Measurements from ENCODE around the gene NUDT6.
"Not testable (repeated sequence)": the region's sequence is repeated elsewhere in the genome, so short reads cannot be mapped to it uniquely, and the experiment has no call there.

The NUDT6 gene, protein sequence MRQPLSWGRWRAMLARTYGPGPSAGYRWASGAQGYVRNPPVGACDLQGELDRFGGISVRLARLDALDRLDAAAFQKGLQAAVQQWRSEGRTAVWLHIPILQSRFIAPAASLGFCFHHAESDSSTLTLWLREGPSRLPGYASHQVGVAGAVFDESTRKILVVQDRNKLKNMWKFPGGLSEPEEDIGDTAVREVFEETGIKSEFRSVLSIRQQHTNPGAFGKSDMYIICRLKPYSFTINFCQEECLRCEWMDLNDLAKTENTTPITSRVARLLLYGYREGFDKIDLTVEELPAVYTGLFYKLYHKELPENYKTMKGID

DNA sequence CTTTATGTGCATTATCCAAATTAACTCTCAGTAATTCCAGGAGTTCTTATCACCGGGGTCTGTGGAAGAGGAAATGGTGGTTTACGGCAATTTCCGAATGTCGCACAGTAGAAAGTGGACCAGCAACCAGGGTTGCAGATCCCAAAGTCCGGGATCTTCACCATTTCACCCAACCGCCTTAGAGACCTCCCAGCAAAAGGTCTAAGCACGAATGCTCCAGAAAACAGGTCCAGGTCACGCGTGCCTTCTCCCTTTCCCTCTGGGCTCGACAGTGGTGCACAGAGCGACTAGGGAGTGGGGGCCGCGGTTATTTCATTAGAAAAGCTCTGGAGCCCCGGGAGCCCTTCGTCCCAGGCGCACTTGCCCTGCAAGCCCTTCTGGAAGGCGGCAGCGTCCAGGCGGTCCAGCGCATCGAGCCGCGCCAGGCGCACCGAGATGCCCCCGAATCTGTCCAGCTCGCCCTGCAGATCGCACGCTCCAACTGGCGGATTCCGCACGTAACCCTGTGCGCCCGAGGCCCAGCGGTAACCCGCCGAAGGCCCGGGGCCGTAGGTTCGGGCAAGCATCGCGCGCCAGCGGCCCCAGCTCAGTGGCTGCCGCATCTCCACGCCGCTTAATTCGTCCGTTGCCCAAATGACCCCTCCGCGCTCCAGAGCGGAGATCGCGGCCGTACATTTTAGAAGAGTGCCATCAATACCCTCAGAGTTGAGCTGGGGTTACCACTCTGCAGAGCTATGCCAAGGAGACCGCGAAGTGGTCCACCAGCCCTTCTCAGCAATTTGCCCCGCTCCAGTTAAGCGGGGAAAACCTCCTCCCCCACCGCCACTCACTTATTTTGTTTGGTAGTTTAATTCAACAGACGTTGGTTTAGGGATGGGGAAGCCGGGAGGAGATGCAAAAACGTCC, at the start of gene NUDT6:
Gene NUDT6, minus strand, starts transcription at position 627 of the 906 bp plus-strand sequence. Its CDS starts 25 bp downstream, at position 602.
- FAIRE-seq, result no peak

DNA sequence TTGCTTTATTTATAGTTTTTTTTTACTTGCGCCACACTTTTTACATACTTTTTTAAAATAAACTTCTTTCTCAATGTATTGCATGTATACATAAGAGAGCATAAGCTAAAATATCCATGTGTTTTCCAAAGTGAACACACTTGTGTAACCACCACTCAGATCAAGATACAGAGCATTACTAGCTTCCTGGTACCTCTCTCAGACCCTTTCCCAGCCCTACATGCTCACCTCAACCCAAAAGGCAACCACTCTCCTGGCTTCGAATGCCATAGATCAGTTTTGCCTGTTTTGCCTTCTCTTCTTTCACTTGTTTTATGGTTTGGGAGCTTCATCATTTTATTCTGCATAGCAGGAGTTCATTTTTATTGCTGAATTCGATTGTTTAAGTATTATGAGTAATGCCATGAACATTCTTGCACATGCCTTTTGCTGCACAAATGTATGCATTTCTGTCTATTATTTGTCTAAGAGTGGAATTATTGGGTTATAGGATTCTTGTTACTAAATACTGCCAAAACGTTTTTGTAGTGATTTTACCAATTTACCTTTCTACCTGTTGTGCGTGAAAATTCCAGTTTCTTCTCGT, 45.9 kb upstream of the NUDT6 start:
- no peak for FAIRE-seq

DNA sequence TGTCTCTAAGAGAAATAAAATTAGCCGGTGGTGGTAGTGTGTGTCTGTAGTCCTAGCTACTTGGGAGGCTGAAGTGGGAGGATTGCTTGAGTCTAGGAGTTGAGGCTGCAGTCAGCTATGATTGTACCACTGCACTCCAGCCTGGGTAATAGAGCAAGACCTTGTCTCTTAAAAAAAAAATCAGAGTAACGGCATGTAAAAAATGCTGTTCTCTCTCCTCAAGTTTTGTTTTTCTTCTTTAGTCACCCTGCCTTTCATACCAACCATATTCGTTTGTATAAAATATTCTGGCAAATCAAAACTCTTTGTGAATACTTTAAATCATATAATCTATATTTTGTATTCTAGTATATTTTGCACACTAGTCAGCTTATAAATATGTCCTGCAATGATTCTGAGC, 44.8 kb upstream of the NUDT6 start:
- no peak for FAIRE-seq

DNA sequence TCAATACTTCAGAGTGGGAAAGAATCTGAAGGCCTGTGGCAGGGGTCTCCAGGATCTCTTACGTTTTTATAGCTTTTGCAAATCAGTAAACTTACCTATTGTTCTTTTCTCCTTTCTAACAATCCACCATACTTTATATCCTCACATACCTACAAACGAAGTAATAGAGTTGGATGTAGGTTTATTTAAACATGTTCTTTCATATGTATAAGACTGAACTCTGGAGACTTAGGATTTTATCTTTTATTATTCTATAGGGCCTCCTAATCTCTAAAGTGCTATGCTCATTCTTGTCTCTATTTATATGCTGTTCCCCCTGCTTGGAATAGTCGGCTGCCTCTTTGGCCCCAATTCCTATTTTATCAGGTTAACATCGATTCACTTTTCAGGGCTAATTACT, 43.8 kb upstream of the NUDT6 start:
- FAIRE-seq, result no peak

DNA sequence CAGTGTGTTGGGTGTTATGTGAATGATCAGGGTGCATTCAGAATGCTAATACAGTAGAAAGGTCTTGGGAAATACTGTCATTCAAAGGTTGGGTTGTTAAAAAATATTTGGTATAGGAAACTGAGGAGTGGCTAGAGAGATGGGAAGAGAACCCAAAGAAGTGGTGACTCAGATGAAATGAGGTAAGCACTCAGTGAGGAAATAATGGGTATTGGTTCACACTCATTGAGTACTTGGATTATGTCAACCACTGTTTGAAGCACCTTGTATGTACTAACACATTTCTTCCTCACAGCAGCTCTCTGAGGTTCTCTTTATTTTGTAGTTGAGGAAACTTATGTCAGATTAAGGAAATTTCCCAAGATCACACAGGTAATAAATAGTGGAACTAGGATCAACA, 40.8 kb upstream of the NUDT6 start:
- no peak for FAIRE-seq

DNA sequence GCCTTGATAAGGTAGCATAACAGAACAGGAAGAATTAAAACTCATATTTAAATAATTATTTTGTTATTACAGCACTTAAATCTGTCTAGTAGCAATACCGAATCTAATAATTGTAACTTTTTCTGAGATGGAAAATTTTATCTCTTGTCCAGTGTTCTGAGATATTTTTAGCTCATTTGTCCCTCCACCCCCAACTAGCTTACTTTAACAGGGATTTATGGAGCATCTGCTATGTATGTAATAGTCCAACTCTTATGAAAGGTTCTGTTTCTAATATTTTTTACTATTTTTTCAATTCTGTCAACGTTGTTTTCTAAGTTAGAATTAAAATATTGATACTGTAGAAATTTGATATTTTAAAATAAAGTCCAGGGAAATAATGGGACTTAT, 38.2 kb upstream of the NUDT6 start:
- FAIRE-seq, result no peak

DNA sequence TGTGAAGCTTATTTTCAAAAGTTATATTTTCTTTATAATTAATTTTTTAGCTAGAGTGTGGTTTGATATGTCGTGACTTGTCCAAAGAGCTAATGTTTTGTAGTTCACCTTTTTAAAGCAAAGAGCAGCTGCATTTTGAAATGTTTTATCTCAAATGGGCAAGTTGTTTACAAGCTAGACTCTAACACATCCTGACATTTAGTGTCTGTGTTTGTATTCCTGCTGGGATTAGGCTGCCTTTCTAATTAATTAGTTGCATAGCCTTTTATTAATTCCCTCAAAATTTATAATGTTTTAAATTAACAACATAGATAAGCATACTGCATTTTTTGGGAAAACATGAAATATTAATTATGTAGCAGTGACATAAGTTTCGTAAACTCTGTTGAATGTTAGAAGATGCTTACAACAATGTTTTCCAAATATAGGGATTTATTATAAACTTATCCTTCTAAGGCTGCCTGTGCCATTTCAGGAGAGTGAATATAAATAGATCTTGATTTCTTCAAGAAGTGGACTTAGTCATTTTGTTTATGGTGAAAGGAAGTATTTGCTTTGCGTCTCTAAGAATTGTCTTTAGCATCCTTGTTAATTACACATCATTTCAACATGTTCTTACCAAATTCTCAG, 37.7 kb upstream of the NUDT6 start:
- no peak for FAIRE-seq

DNA sequence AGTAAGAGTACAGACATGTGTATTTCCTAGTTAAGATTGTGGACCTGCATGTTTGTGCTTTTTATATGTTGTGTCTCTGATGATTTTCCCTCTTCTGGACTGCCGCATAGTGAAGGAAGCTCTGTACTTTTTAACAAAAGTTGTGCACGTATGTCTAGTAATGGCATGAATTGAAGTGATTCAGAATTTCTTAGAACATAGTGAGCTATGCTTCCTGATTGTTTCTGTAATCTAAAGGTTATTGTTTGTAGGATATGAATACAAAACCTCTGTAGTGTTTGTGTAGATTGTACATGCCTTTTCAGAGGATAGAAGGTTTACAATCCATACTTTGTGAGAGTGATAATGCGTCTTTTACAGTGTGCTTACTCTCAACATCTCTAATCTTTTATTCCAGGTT, 37.0 kb upstream of the NUDT6 start:
- FAIRE-seq, result no peak

DNA sequence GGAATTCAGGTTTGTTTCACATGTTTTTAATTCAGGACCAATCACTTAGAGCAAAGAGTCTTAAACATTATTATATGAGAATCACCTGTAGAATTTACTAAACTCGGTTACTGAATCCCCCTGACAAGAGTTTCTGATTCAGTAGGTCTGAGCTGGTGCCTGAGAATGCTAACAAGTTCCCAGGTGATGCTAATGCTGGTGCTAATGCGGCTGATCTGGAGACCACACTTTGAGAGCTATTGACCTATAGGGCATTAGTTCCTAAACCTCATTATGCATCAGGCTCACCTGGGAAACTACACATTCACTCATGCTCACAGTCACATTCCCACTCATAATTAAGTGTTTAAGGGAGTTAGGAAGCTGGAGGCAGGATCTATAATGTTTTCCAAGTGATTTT, 36.1 kb upstream of the NUDT6 start:
- no peak for FAIRE-seq

DNA sequence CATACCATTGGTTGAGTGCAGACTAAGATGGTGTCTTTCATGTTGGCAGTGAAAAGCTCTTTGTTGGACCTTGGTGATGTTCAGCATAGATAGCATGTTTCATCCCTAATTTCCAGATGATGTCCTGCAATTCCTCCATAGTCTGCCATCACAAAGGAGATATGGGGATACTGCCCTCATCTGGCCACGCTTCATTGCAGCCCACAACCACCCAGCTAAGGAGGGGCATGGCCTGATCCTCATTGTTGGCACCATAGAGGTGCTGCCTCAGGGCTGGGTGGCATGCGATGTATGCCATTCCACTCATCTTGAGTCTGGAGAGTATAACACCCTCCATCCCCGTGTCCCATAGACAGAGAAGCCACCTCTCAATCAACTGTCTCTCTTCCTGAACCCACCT, 31.5 kb upstream of the NUDT6 start:
- no peak for FAIRE-seq

DNA sequence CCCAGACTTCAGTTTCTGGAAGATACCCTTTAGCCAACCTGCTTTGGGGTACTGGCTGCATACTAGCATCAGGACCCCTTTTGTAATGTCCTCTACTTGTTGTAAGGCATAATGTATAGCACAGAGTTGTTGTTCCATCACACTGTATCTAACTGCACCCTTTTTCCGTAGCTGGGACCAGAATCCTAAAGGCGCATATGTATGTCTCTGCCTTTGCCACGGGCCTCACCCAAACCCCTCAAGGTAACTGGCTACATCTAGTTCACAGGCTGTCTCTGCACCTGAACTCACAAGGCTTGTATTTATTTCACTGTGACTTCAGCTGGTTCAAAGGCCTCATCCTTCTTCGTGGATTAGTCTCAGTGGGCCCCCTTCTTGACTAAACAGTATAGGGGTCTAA, 29.6 kb upstream of the NUDT6 start:
- no peak for FAIRE-seq

DNA sequence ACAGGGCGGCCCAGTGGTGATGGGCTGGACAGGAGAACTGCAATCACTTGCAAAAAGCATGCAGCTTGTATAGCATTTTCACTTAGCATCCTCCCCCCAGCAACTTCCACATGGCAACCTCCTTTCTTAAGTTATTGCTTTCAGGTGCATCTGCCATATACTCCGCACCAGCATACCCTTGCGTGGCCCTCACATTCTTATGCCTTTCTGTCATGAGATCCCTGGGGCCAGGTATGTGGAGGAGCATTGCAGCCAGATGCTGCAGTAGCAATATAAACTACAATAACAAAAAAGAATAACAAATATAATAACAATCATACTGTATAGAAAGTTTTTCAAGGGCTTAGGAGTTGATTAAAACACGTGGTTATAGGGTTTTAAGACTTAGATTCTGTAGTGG, 26.3 kb upstream of the NUDT6 start:
- FAIRE-seq, result no peak

DNA sequence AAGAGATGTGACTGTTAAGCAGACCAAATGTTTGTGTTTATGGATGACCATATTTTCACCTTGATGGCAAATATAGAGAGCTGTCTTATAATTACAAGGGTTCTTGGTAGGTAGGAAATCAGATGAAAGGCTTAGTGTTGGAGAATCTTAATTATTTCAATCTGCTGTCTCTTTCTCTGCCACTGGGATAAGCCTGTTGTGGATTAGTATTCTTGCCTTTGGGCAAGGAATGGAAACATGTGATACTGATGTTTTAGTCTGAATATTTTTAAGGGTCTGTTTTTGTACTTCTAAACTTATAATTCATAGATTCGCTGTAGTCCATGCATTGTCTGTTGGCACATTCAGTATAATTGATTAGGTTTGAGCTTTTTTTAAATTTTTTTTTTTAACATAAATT, 23.7 kb upstream of the NUDT6 start:
- no peak for FAIRE-seq

DNA sequence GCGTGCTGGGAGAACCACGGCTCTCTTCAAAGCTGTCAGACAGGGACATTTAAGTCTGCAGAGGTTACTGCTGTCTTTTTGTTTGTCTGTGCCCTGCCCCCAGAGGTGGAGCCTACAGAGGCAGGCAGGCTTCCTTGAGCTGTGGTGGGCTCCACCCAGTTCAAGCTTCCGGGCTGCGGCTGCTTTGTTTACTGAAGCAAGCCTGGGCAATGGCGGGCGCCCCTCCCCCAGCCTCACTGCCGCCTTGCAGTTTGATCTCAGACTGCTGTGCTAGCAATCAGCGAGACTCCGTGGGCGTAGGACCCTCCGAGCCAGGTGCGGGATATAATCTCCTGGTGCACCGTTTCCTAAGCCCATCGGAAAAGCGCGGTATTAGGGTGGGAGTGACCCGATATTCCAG, 22.7 kb upstream of the NUDT6 start:
- FAIRE-seq, result not testable (repeated sequence)

DNA sequence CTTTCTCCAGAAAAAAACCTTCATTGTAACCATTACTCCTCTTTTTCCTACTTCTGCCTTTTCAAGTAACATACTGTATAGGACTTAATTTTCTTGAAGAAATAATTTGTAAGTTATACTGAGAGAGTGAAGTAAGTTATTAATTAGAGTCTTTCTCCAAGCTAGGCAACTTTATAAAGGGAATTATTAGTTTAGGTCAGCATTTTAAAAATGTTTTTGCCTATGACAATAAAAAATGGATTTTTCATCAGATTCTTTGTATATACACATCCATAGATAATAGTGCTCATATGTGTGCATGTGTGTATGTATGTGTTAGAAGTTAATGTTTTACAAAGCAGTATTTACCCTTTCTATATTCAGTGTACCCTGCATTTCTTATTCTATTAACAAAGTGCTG, 10.4 kb upstream of the NUDT6 start:
- no peak for FAIRE-seq

DNA sequence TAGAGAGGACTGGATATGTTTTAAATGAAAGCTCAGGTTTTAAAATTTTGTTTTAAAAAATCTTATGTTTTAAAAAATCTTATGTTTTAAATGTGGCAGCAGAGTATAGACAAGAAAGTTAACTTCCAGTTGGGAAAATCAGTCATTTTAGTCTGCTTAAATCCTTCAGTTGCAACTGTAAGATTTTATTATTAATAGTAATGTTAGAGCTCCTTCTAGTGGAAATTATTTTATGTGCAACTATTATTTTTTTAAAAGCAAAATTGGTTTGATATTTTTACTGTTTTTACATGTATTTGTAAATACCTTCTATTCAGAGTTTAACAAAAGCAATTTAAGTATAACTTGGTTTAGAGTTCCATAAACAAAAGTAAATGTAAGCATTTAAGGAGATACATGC, 8.5 kb upstream of the NUDT6 start:
- peak; percentile 96 for FAIRE-seq

DNA sequence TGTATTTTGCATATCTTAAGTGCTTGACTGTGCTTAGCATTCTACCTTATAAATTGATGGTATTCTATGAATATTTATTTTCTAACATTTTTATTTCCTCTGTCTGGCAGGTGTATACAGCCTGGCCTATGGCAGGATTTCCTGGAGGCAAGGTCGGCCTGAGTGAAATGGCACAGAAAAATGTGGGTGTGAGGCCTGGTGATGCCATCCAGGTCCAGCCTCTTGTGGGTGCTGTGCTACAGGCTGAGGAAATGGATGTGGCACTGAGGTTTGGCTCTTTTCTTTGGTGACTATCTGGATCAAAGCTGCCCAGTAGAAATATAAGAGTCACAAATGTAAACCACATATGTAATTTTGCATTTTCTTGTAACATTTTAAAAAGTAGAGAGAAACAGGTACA, 6.5 kb upstream of the NUDT6 start:
- FAIRE-seq, result no peak

DNA sequence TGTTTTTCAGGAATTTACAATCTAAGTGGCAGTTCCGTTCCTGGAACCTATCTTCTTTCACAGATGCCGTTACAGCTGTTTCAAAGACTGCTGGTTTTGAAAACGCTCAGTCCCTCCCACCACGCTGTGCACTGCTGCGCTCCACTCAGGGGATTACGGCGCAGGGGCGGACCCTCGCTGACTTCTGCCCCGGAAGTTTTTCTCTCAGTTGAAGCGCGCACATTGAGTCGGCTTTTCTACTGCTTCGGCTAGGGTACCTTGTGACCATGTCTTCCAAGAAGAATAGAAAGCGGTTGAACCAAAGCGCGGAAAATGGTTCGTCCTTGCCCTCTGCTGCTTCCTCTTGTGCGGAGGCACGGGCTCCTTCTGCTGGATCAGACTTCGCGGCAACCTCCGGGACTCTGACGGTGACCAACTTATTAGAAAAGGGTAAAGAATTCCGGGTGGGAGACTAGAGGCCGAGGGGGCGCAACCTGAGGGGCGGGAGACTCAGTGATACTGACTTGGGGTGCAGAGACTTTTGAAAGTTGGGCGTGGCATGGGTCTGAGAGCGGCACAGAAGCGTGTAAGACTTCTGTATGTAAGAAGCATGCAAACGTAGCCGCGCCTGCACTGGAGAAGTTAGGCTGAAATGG, 597 bp upstream of the NUDT6 start:
- no peak for FAIRE-seq

DNA sequence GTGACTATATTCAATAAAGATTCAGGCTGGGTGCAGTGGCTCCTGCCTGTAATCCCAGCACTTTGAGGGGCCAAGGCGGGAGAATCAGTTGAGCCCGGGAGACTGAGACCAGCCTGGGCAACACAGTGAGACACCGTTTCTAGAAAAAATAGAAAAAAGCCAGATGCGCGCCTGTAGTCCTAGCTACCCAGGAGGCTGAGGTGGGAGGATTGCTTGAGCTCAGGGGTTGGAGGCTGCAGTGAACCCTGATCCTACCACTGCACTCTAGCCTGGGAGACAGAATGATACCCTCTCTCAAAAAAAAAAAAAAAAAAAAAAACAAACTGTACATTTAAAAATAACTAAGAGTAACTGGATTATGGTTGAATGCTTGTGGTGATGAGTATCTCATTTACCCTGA, 1.1 kb downstream of the NUDT6 start:
- no peak for FAIRE-seq

DNA sequence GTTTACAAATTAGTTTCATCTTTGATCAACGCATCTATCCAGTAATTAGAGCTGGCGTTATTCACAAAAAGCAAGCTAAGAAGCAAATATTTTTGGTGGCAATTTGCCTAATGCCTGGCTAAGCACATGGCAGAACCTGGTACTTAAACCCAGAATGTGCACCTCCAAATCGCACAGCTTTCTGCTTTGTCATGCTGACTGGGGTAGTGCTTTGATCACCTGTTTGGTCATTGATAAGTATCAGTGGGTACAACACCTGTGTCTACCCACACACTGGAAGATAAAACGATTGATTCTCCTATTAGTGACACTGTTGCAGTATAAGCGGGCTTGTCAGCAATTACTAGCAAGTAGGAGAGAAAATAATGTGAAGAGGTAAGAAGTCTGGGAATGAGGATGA, 1.9 kb downstream of the NUDT6 start:
- FAIRE-seq, result no peak

DNA sequence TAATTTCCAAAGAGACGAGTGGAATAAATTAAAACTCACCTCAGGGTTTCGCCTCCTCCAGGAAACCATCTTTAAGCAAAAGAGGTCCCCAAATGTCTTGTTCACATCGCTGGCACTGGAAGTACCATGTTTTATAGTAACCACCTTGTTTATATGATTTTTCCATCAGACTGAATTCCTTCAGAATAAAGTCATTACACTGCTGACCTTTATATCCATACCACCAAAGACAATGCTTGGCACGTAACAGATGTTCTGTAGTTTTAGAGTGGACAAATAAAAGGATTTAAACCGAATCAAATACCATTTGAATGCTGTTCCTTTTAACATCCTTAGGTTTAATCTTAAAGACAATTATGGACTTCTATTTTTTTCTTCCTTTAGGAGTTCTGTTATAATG, 4.7 kb downstream of the NUDT6 start:
- FAIRE-seq, result no peak

DNA sequence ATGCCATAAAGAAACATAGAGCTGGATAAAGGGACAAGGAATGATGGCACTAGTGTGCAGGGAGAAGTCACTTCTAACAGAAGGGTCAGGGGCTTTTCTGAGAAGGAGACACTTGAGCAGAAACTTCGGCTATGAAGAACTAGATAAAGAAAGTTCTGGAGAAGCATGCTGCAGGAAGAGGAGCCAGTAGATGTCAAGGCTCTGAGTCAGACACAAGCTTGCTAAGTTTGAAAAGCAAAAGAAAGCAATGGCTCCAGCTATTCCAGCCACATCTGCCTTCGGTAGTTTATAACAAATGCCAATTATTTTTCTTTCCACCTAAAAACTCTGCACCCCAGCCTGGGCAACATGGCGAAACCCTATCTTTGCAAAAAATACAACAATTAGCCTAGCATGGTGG, 7.5 kb downstream of the NUDT6 start:
- no peak for FAIRE-seq

DNA sequence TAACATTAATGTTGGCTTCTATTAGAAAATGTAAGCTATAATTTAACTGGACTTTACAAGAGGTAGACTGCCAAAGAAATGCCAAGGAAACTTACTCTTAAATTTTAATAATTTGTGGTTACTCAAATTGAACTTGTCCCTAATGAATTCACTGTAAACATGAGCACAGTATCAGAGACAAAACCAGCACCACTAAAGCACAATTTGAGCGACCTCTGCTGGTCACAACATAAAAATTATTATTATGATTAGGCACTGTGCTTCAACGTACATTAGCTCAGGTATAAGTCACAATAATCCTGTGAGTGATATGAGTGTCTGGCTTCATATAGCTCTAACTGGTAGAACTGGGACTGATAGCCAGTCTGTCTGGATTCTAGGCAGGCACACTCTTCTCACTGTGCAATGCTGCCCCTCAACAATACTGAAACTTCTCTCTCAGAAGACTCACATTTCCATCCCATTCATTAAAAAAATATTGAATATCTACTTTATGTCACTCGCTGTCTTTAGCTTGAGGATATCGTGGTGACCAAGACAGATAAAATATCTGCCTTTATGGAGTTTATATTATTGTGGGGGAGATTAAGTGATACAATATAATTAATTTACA, 8.0 kb downstream of the NUDT6 start:
- FAIRE-seq, result no peak
